ENCODE measurements around the gene LTN1.
A peak's percentile ranks its signal among the peaks of the same experiment; 100 is the strongest.

The LTN1 gene

DNA sequence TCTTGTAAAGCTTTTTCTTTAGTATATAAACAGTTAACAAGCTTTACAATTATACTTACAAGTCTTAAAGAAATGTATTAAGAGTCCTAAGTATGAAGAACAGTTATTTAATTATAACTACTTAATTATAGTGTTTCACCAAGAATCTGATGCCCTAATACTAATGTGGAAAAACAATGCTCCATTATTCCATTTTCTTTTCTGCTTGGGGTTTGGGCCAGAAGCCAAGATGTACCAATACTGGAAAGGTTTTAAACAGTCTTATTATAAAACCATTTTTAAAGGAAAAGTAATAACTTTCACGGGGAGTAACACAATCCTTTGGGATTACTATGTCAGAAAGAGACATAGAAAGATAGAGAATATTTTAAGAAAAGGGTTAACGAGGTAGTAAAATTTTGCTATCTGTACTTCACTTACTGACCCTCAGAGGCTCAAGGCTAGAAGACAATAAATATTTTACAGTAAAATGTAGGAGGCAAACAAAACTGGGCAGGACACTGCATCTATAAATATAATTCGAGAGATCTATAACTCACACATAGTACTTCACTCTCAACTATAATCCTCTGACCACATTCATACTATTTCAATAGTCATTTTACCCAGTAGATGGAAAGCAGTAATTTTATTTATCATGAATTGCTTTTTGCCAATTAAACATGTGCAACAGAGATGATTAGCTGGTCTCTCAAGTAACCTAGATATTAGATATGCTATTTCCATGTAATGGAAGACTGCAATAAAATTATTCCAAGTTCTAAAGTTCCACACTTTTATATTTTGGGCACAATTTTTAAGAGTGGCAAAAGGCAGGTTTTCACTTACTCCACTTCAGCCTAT is 63.9 kb downstream of the LTN1 start:
- no peak for DNase-seq (ENCODE audit: low read depth, low spot score)

- no peak for DNase-seq (ENCODE audit: low read depth, low spot score)
These were observed 65.5 kb downstream of the LTN1 start for GRCh38 chr21:28927130-28927529.

GRCh38 chr21:28923439-28923975 is 69.2 kb downstream of the LTN1 start:
- DNase-seq (ENCODE audit: low read depth, low spot score), result no peak

DNA sequence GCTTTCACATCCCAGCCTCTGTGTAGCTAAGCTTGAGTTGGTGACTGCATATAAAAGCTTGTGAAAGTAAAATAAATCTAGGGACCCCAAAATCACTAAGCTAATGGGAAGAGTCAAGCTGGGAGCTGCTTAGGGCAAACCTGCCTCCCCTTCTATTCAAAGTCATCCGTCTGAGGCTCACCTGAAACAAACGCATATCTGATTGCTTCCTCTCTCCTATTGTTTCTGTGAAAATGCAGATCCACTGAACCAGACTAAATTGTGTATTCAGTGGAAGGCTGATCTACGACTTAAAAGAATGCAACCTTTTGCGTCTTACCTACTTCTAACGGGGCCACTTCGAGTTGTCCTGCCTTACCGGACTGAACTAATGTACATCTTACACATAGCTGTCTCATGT is 70.3 kb downstream of the LTN1 start:
- DNase-seq (ENCODE audit: low read depth, low spot score), result no peak

GRCh38 chr21:28916150-28916893 is 76.4 kb downstream of the LTN1 start:
- DNase-seq (ENCODE audit: low read depth, low spot score), result no peak

DNA sequence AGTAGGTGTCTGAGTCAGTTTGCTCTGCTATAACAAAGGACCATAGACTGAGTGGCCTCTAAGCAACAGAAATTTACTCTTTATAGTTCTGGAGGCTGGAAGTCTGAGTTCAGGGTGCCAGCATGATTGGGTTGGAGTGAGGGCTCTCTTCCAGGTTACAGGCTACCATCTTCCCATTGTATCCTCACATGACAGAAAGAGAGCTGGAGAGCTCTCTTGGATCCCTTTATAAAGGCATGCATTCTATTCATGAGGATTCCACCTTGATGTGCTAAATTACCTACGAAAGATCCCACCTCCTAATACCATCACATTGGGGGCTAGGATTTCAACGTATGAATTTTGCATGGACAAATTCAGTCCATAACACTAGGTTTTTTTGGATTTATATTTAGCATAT is 79.6 kb downstream of the LTN1 start:
- DNase-seq (ENCODE audit: low read depth, low spot score), result no peak

DNA sequence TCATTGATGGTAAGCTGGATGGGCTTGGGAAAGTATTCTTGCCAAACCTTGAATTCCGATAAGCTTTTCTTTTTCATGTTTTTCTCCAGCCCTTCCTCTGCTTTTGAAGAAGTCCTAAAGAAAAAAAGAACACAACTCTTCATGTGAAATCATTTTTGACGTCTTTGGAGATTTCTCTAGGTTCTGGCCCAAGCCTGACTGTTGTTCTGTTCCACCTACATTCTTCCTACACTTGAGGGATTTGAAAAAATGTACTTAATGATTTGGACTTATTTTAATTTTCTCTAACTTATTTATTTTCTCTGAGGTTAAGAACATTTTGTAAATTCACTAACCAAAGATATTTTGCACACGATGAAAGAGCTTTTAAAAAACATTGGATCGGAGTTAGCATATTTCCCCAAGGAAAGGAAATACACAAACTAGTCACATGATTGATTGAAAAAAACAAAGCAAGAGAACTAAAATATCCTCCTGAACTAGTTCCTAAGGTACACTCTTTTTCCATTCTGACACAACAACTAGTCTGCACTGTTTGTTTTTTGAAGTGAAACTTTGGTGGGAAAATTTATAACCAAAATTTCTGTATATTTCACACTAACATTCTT is 82.3 kb downstream of the LTN1 start:
- no peak for DNase-seq (ENCODE audit: low read depth, low spot score)

- no peak for DNase-seq (ENCODE audit: low read depth, low spot score)
These were observed 84.3 kb downstream of the LTN1 start for GRCh38 chr21:28908351-28908750.

DNA sequence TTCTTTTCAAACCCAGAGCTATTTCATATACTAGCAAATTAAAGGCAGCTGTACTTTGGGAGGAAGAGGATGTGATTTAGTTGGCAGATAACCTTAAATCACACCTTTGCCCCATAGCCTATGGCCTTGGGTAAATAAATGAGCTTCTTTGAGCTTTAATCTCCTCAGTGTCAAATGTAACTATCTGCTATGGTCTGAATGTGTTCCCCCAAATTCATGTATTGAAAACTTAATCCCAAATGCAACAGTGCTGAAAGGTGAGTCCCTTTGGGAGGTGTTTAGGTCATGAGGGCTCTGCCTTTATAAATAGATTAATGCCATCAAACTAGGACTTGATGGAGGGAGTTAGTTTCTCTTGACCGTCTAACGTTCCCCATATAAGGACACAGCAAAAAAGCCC is 85.8 kb downstream of the LTN1 start:
- no peak for DNase-seq (ENCODE audit: low read depth, low spot score)

DNA sequence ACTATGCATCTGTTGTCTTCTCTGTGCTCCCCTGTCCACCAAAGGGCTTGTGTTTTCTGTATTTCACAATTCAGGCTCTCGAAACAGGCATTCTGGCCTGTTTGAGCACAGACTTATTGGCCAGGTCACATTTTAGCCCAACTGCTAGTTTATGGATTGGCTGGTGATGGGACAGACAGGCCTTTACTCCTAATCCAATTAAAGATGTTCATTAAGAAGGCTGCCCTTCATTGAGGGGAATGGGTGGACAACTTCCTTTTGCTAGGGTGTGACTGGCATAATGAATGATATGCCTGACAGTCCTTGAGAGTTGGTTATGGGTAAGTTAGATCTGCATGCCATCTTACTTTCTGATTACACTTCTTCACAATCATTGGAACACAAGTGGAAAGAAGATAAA is 86.4 kb downstream of the LTN1 start:
- no peak for DNase-seq (ENCODE audit: low read depth, low spot score)

DNA sequence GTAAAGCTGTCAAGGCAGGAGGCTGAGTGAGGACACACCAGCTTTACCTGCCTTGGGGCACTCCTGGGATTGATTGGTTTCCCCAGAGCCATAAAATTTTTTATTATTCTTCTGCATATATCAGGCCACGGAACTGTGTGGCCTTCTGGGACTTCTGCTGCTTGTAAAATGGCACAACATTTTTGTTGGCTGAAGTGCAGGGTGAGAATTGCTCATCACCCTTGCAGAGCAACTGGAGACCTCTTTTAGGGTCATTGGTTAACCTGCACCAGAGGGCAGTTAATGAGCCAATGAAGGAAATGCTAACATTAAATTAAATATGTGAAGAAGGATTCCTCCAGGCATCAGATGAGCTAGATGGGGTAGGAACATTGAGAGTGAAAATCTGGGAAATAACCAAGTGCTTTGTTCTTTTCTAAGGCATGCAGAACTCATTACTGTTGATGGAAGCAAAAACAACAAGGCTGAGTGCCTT is 87.7 kb downstream of the LTN1 start:
- no peak for DNase-seq (ENCODE audit: low read depth, low spot score)

DNA sequence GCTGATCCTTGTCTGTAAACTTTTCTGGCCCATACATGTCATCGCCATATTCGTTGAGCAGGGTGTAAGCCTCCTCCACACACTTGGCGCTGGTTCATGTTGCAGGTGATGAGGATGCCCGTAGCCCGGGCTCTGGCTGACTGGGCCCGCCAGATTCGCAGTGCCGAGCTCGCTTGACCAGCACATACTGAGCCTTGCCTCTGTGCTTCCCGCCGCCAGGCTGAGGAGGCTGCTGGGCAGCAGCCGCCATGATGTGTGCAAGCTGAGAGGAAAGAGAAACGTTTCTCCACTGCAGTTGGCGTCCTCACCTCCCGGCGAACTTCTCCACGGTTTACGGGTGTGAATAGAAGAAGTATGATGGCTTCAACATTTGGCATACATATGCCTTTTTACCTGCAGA is 89.2 kb downstream of the LTN1 start:
- DNase-seq (ENCODE audit: low read depth, low spot score), result no peak

GRCh38 chr21:28900481-28900880 is 92.2 kb downstream of the LTN1 start:
- no peak for DNase-seq (ENCODE audit: low read depth, low spot score)

DNA sequence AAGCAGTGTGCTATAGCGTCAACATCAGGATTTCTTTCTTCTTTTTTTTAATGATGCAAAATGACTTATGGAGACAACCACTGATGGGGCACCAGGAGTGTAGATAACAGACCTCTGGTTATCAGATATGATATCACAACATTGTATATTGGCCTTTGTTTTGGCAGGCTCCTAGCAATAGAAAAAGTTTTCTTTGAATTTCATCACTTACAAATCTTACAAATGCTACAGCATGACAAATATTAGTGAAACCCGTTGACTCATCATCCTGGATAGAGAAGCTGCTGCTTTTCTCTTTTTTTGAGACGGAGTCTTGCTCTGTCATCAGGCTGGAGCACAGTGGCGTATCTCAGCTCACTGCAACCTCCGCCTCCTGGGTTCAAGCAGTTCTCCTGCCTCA is 92.9 kb downstream of the LTN1 start:
- no peak for DNase-seq (ENCODE audit: low read depth, low spot score)

GRCh38 chr21:28899220-28899619 is 93.5 kb downstream of the LTN1 start:
- DNase-seq (ENCODE audit: low read depth, low spot score), result no peak

GRCh38 chr21:28893687-28894086 is 99.0 kb downstream of the LTN1 start:
- DNase-seq (ENCODE audit: low read depth, low spot score), result no peak

GRCh38 chr21:28892199-28893111 is 100.2 kb downstream of the LTN1 start:
- no peak for DNase-seq (ENCODE audit: low read depth, low spot score)

DNA sequence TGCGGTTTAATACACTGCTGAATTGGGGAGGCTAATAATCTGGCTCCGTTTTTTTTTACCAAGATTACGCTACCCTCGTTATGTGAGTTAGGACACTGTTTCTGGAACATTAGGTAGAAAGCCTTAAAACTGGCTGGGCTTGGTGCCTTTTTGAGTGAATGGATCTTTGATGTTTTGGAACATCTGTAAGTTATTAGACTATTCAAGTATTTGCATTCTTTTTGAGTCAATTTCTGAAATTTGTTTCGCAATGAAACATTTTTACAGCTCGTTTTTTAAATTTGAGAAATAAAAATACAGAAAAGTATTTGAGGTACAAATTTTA is 106.9 kb downstream of the LTN1 start:
- no peak for DNase-seq (ENCODE audit: low read depth, low spot score)

DNA sequence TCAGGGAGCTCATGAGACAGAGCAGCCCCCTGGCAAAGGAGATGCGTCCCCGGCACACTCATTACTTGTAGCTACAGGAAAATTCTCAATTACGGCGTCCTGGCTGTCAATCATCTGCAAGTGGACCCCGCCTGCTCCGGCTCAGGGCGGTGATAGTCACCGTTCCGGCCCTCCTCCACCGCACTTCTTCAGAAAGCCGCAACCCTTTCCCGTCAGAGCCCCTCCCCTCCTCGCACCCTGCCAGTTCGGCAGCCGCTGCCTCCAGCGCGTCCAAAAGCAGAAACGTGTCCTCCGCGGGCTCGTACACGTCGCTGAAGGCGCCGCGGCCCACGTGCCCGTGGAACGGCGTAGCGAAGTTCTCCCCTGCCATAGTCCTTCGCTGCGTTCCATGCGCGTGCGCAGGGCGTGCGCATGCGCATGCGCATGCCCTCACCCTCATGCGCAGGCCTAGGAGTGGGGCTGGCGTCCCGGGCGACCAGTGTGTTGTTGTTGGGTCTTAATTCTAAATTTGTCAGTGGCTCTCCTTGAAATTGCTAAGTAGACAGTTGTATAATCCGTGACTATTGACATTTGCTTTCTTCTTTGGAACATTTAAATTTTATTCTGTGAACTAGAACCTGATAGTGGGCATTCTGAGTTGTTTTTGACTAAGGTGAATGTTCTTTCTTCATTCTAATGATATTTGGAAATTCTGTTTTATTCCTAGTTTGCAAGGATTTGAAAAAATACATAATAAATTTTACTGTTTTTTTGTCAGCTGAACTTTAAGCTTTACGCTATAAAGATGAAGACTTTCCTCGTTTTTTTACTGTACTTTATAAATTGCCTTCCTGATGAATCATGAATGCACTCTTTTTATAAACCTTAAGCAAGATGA is 107.5 kb downstream of the LTN1 start:
- DNase-seq (ENCODE audit: low read depth, low spot score), result peak; percentile 86

- DNase-seq (ENCODE audit: low read depth, low spot score), result no peak
These were observed 108.2 kb downstream of the LTN1 start for GRCh38 chr21:28884481-28884880.
